Activated gamma-delta T cell (primary cell): ENCODE results near the gene MYZAP.

Experiments
- DNase-seq: peaks from one replicate; lab custom pipeline; 2025; lab: John Stamatoyannopoulos, UW

Gene MYZAP

DNA sequence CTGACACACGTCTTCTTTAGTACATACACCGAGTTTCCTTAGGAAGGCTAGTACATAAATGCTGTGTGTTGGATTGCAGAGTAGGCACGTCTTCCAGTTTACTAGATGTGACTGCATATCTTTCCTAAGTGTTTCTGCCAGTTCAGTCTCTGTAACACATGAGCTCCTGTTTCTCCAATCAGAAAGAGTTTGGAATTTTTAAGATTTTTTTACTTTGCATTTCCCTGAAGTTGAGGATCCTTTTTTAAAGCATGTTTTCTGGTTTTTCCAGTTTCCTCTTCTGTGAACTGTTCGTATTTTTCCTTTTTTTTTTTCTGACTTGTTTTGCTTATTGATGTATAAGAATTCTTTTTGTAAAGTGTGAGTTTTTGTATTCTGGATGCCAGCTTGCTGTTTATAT lies 107.3 kb downstream of the MYZAP start:
- no peak for DNase-seq

DNA sequence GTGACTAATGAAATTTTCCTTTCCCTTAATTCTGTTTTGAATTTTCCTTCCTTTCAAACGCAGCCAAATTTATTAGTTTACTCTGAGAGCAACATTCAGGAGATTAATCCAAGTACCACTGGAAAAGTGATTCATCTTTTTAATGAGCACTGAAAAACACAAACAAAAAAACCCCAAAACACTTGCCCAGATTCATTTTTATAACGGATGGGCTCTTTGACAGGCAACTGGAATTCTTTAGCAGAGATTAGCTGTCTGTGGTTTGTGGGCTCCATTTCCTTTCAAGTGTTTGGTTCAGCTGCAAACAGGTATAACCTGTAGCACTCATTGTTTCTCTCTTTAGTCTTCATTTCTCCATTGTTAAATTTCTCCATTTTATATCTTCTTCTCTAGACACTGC lies 111.7 kb downstream of the MYZAP start:
- DNase-seq, result no peak

DNA sequence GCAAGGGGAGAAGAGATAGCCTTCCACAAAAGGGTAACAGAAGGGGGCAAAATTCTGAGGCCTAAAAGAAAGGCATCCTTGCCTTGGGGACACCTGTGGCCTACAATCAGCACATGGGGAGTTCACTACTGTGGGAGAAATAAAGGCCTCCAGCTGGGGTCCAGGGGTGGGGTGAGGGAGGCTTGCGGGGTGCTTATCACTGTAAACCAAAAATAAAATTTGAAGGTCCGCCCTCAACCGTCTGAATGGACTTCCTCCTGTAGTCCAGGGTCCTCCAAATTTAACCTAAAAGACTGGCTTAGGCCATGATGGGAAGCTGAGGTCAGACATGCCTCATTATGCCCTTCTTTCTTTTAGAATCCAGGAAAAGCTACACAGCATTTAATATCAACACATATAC lies 112.7 kb downstream of the MYZAP start:
- DNase-seq, result no peak

DNA sequence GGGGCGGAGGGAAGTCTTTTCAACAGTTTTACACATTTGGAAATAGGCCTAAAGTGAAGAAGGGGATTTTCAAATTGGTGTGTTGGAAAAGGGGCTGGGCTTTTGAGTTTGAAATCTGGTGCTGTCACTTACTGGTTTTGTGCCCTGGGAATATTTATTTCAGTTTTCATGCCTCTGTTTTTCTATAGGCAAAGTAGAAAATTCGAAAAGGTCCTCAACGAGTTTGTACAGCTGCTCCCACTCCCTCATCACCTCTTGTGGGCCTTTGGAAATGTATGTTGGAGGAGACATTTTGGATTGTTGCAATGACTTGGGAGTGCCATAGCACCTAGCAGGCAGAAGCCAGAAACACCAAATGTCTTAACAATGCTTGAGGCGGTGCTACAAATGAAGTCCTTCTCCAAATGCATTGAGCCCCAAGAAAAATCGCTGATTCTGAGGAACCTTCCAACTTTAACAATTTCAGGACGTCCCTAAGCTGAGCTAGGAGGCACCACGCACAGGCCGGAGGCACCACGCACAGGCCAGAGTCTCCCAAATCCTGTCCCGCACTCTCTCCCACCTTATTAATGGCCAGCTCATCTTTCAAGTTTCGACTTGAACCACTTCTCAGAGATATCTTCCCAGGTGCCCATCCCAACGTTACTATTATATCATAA lies 114.2 kb downstream of the MYZAP start:
- no peak for DNase-seq

DNA sequence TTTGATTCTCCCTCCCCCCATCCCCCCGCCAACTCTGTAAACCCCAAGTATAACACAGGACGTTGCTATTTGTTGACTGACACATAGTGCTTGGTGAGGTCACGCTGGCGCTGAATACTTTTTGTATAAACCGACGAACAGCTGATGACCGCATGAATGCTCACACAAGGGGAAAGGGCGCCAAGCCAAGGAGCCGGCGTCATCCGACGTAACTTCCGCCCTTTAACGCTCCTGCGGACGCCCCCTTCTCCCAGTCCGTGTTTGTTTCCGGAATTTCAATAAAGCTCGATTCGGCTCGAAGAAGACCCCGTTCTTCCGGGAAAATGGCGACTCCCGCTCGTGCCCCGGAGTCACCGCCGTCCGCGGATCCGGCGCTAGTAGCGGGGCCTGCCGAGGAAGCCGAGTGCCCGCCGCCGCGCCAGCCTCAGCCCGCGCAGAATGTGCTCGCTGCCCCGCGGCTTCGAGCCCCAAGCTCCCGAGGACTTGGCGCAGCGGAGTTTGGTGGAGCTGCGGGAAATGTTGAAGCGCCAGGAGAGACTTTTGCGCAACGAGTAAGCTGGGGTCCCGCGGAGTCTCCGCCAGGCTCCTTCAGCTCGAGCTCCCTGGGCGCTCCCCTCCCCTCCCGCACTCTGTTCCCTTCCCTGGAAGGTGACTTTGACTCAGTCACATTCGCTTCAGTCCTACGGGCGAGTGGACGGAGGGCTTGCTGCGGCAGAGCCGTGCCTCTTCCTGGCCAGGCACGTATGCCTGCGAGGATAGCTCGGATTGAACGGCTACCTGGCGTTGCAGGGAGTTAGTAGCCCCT lies 114.9 kb downstream of the MYZAP start, which contains the start of gene POLR2M:
POLR2M (plus strand) TSS at position 310 of the 805 bp plus-strand sequence; CDS start at position 439, 129 bp downstream.
- DNase-seq, result peak; percentile 68

DNA sequence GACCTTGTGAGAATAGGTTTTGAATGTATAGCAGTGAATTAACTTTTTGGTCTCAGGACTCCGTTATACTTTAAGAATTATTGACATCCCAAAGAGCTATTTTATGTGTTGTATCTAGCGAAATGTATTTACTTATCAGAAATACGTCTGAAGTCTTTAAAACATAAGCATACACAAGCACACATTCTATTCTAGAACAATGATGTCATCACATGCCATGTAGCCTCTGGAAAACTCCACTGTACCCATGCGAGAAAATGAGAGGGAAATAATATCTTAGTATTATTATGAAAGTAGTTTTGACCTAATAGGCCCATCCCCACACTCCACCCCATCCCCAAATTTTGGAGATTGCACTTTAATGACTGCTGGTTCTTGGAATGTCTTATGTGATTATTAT lies 116.3 kb downstream of the MYZAP start:
- no peak for DNase-seq

DNA sequence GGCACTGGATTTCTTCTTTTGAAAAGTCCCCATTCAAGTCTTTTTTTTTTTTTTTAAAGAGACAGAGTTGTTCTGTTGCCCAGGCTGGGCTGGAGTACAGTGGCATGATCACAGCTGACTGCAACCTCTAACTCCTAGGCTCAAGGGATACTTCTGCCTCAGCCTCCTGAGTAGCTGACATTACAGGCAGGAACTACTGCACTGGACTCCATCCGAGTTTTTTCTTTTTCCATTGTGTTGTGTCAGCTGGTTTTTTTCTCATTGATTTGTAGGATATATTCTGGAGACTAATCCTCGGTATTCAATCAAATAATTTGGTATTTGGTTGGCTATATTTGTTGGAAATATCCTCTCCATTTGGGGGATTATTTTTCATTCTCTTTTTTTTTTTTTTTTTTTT lies 126.6 kb downstream of the MYZAP start:
- DNase-seq, result no peak

DNA sequence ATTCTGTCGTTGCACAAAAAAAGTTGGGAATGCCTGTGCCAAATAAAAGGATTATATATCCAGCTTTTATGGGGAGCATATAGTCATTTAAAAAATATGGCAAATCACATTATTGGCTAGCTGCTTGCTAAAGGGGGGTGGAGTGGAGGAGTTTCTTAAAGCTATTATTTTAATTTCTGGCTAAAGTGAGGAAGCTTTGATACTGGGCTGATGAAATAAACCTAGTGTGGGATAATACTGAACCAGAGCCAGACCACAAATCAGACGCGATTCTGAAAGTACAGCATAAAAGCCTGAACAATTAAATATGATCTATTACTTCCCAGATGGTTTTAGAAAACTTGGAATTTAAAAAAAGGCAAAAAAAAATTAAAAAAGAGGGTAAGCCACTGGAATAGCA lies 129.2 kb downstream of the MYZAP start:
- DNase-seq, result no peak

DNA sequence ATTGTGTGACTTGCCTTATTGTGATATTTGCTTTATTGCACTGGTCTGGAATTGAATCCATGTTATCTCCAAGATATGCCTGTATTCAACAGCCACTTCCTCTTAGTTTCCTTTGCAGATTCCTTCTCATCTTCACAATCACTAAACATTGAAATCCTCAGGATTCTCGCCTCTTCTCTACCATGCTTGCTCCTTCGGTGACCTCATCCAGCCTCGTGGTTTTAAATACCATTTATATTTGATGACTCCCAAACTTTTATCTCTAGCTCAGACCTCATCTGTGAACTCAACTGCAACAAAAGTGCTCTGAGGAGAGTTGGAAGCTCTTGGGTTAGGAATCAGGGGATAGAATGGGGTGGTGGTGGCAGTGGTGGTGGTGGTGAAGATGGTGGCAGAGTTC lies 134.7 kb downstream of the MYZAP start:
- DNase-seq, result no peak

DNA sequence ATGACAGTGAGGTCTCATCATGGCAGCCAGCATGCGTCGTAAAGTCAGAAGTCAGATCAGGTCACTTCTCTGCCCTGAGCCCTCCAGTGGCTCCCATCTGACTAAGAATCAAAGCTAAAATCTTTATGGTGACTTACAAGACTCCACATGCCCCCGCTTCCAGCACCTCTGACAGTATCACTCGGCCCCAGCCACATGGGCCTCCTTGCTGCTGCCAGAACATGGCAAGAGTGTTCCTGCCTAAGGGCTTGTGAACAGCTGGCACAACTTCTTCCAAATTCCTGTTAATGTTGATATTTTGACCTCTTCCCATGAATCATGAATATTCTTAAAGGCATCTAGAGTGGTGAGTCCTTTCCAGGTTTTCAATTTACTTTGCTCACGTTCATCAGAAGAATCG lies 135.3 kb downstream of the MYZAP start:
- no peak for DNase-seq

DNA sequence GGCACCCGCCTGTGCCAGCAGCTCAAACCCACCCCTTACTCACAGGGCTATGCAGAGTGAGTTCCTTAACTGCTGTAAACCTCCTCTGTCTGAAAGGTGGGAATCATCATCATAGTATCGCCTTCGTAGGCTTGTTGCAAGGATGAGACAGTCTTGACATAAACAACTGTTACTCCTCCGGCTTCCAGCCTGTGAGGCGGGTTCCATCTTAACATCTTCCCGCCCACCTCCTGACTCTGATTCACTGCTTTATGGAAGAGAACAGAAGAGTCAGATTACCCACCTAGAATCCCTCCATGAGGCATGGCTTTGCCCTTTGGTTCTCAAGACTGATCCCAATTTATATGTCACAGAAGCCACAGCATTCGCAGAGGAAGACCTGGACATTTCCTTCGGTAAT lies 136.7 kb downstream of the MYZAP start:
- DNase-seq, result no peak

DNA sequence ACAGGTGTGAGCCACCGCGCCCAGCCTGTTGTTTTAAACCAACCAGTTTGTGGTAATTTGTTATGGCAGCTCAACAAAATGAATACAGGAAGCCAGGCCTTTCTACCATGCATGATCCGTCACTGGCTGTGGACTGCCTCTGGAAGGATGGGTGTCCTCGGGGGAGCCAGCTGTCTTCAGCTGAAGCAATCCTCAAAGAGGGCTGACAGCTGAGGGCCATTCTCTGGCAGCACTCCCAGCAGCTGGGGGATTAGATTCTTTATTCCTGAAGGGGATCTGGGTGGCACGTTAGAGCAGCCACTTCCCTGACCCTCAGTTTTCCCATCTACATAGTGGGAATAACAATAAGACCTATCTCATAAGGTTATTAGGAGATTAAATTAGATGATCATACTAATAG lies 139.2 kb downstream of the MYZAP start:
- DNase-seq, result no peak

DNA sequence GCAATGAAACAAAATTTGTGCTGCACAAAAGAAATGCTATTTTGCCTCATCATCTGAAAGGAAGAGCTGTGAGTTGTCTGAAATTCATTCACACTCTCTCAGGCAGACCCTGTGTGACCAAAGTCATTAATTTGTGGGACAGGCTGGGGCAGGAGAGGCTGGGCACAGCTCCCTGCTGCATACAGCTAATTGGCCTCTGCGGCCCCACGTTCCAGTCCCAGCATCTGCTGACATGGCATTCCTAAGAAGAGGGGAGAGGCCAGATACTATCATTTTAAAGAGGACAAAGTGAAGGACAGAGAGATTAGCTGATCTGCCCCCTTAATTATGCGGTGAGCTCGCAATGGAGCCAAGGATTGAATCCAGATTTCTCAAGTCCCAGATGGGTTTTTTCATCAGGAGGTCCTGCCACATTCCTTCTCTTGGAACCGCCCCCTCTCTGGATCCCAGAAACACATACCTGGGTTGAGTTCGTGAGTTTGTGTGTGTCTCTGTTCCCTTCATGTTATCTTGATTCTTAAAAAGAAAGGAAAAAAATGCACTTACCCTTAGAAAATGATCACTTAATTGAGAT lies 139.9 kb downstream of the MYZAP start:
- no peak for DNase-seq

DNA sequence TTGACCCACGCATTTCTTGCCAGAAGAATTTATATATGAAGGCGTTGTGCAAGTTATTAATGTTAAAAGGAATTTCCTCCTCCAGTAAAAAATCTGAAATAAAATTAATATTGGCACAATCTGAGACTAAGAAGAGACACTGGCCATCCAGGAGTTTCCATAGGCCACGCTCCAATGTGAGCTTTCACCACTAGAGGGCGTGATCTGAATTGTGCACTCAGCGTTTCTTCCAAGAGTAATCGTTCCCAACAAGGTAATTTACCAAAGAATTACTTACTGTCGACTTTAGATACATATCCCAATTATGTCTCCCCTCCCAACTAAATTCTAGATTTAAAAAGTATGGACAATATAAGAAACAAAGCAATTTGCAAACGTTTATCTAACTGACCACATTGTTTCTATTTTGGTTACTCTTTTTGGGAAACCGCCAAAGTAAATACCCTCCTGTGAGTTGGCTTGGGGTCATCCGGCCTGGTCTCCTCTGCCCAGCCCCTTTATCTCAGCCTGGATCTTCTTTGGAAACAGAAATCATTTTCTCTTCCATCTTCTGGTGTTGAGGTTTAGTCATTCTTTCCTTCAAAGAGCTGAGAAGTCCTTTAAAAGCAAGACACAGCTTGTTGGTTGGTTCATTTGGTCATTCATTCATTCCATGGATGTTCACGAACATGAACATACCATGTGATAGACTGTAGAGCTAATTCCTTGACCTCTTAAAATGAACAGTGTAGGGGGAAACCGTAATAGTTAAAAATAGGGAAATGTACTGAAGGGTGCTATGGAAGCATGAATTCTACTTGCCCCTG lies 141.0 kb downstream of the MYZAP start:
- no peak for DNase-seq

DNA sequence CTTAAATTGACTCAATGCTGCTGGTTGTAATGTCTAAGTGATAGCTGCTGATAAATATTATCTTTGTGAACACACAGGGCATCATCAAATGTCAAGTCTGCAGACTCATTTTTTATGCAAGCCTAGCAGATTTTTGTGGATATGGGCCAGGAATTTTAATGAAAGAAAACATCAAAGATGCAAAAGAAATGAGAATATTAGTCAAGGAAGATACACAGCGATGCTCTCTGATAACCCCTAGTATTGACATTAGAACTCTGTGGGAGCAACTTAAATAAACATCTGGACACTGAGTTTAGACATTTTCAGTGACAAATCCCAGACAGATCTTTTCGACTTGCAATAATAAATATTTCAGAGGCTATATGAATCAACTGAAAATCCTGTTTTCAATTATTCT lies 143.2 kb downstream of the MYZAP start:
- DNase-seq, result no peak
